Measurements from ENCODE around the gene MBD3.

GRCh38 chr19:1620502-1620901, 27.8 kb upstream of the MBD3 start:
- TF ChIP-seq, protein P1, sequence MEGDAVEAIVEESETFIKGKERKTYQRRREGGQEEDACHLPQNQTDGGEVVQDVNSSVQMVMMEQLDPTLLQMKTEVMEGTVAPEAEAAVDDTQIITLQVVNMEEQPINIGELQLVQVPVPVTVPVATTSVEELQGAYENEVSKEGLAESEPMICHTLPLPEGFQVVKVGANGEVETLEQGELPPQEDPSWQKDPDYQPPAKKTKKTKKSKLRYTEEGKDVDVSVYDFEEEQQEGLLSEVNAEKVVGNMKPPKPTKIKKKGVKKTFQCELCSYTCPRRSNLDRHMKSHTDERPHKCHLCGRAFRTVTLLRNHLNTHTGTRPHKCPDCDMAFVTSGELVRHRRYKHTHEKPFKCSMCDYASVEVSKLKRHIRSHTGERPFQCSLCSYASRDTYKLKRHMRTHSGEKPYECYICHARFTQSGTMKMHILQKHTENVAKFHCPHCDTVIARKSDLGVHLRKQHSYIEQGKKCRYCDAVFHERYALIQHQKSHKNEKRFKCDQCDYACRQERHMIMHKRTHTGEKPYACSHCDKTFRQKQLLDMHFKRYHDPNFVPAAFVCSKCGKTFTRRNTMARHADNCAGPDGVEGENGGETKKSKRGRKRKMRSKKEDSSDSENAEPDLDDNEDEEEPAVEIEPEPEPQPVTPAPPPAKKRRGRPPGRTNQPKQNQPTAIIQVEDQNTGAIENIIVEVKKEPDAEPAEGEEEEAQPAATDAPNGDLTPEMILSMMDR (conservative IDR thresholded peaks at IDR 0.05 in 1 of 2, IDR thresholded peaks at IDR 0.05 in 1 of 2; ENCODE audit: low read depth in 1 of 2, low read length in 2 of 2), result no peak
- no peak for TF ChIP-seq EZH2 (IDR thresholded peaks at IDR 0.05; ENCODE audit: low read length, missing control alignments)

Data from fibroblast of lung (primary cell).